ENCODE data around the gene SMYD1.

- TF ChIP-seq CTCF (IDR thresholded peaks at IDR 0.05) (no peak), POLR2A (IDR thresholded peaks at IDR 0.05) (no peak)
Measured at GRCh38 chr2:88100489-88100858, 32.8 kb downstream of the SMYD1 start.
